ENCODE results near the gene ZNF76. TPM values are rescaled to one million over a fixed set of nuclear protein-coding genes. Genes with fewer than 3 reads are reported as not detected.

Gene ZNF76
- total RNA-seq, 4 donors from 2014 or later, result 18.9 to 56.1 (median 41.1) TPM

DNA sequence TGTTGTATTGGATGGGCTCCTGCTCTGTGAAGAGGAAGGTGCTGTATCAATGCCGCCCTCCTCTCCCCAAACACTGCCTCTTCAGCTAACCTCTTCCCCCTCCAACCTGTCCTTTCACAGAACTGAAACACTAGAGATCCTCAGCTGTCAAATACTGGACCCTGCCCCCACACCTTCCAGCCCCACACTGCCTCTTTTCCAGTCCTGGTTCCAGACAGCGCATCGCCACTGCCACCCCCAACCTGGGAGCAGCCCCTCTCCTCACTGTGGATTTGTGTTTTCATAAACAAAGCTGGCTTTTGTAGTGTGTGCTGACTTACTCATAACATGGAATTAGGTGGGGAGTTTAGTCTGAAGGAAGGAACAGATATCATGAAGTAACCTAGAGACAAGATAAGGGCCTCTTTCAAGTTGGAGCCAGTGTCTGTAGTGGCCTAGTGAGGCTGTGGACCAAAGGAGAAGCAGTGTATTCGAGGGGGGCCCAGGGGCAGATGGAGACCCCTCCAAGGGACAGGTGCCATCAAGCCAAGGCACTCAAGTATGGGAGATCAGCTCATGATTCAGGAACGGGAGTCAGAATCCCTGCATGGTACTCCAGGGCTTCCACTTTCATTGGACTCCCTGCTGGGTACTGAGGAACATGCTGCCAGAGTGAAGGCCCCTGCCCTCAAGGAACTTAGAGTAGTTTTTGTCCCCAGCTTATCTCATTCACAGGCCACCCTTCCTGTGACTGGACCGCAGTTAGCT is 43.7 kb upstream of the ZNF76 start:
- intact Hi-C loops (cut with DNase I; ENCODE audit: low total_unique reads), result no loop called here
- Histone ChIP-seq H3K9me3 (no peaks in the 10 kb centered on the region), H3K4me3 (no peak overlapping the region), H3K27ac (no peak overlapping the region), H3K36me3 (no peaks in the 10 kb centered on the region), H3K27me3 (no peaks in the 10 kb centered on the region), H3K4me1 (peaks cover 0 to 11% of the 10 kb centered on the region in 2 donors)
- DNase-seq, result no peak
- TF ChIP-seq, protein P1, sequence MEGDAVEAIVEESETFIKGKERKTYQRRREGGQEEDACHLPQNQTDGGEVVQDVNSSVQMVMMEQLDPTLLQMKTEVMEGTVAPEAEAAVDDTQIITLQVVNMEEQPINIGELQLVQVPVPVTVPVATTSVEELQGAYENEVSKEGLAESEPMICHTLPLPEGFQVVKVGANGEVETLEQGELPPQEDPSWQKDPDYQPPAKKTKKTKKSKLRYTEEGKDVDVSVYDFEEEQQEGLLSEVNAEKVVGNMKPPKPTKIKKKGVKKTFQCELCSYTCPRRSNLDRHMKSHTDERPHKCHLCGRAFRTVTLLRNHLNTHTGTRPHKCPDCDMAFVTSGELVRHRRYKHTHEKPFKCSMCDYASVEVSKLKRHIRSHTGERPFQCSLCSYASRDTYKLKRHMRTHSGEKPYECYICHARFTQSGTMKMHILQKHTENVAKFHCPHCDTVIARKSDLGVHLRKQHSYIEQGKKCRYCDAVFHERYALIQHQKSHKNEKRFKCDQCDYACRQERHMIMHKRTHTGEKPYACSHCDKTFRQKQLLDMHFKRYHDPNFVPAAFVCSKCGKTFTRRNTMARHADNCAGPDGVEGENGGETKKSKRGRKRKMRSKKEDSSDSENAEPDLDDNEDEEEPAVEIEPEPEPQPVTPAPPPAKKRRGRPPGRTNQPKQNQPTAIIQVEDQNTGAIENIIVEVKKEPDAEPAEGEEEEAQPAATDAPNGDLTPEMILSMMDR (IDR thresholded peaks at IDR 0.05), result no peak
- no peak for TF ChIP-seq POLR2A (IDR thresholded peaks at IDR 0.05)

DNA sequence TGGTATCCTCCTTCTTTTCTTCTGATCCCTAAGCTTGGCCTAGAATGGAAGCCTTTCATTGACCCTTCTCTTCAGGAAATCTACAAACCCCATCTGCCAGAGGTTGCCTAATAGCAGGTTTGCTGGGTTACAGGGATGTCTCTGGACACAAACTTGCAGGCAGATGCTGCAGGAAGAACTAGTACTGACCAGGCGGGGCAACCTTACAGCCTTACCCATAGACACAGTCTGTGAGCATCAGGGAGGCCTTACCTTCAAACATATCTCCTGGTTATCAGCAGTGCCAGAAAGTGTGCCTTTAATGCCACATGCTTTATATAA is 43.2 kb upstream of the ZNF76 start:
- Histone ChIP-seq H3K4me3 (no peak overlapping the region), H3K36me3 (no peaks in the 10 kb centered on the region), H3K27me3 (no peaks in the 10 kb centered on the region), H3K4me1 (peaks cover 0 to 11% of the 10 kb centered on the region in 2 donors), H3K27ac (no peak overlapping the region), H3K9me3 (no peaks in the 10 kb centered on the region)
- TF ChIP-seq, protein P1 (IDR thresholded peaks at IDR 0.05), result no peak
- no peak for TF ChIP-seq POLR2A (IDR thresholded peaks at IDR 0.05)
- no peak for DNase-seq
- intact Hi-C loops (cut with DNase I; ENCODE audit: low total_unique reads), result no loop called here

DNA sequence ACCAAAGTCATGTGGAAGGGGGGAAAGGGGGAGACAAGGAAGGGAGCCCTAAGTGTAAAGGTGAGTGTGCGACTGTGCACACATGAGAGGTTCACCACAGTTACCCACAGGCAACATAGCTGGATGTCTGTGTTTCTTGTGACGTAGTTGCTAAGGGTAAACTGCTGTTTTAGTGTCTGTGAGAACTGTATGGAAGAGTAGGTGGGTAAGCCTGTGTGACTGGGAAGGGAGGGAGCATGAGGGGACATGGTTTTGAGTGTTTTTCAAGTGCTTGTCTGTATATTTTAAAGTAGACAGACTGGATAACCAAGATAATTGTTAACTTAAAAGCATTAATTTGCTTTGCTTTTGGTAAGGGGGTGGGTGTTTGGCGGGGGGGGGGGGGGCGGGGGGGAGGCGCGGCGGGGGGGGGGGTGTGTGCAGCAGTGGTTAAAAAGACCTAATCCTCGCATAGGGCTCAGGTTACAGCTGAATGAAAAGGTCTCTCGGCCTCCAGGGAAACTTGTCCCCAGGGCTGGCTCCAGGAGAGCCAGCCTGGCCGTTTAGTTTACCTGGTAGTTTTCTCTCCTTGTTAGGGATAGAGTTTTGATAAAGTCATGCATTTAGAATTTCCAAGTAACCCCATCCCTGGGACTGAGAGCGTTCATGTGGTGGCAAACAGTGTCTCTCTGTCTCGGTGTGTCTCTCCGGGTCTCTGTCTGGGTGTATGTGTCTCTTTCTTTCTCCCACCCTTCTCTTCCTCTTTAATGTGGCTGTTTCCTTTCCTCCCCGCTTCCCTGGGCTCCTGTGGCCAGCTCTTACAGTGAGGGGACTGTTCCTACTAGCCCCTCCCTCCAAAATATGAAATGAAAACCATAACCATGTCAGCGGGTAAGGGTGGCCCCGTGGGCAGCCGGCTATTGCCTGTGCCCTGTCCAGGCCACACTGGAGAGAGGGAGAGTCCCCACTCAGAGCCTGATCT is 42.4 kb upstream of the ZNF76 start:
- Histone ChIP-seq H3K27me3 (no peaks in the 10 kb centered on the region), H3K4me1 (peaks cover 0 to 11% of the 10 kb centered on the region in 2 donors), H3K4me3 (no peak overlapping the region), H3K9me3 (no peaks in the 10 kb centered on the region), H3K27ac (no peak overlapping the region), H3K36me3 (no peaks in the 10 kb centered on the region)
- intact Hi-C loops (cut with DNase I; ENCODE audit: low total_unique reads), result no loop called here
- no peak for DNase-seq
- no peak for TF ChIP-seq POLR2A (IDR thresholded peaks at IDR 0.05)
- TF ChIP-seq, protein P1 (IDR thresholded peaks at IDR 0.05), result no peak

DNA sequence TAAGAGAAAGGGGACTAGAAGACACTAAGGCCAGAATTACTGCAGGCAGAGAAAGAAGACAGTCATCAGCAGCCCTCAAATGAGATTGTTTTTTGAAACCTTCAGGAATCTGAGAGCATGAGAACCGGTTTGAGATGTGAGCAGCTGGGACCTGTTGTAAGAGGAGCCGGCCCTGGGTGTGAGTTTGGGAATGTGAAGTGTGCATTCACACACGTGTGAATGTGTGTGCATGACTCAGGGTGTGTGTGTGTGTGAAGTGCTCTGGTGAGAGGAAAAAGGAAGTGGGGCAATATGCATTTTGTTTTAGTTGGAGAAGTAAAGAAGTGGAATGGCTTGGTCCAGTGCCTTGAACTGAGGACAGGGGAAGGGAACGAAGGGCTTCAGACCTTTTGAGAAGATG is 41.5 kb upstream of the ZNF76 start:
- peaks cover 0 to 11% of the 10 kb centered on the region in 2 donors for H3K4me1 ChIP-seq
- H3K4me3 ChIP-seq, result no peak overlapping the region
- H3K27ac ChIP-seq, result no peak overlapping the region
- no peak for DNase-seq
- no peaks in the 10 kb centered on the region for H3K9me3 ChIP-seq
- intact Hi-C loops (cut with DNase I; ENCODE audit: low total_unique reads), result no loop called here
- no peaks in the 10 kb centered on the region for H3K27me3 ChIP-seq
- H3K36me3 ChIP-seq, result no peaks in the 10 kb centered on the region
- TF ChIP-seq, protein P1 (IDR thresholded peaks at IDR 0.05), result no peak

DNA sequence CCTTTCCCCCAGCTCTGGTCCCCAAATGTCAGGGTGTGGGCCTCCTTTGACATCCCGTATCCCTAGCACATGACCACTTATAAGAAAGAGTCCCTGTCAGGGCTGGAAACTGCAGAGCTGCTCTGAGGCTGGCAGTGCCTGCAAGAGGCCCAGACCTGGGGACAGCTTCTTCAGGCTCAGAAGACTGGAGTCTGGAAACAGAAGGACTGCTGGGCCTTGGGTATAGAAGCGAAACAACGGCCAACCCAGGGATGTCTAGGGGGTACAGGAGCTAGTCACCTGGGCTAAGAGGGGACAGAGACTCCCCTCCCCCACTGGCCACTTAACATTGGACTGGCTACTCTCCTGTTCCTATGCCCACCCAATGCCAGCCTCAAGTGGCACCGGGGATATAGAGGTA is 41.1 kb upstream of the ZNF76 start:
- H3K27me3 ChIP-seq, result no peaks in the 10 kb centered on the region
- H3K4me1 ChIP-seq, result peaks cover 0 to 7% of the 10 kb centered on the region in 2 donors
- H3K36me3 ChIP-seq, result no peaks in the 10 kb centered on the region
- TF ChIP-seq, protein P1 (IDR thresholded peaks at IDR 0.05), result no peak
- TF ChIP-seq POLR2A (IDR thresholded peaks at IDR 0.05), result no peak
- no peaks in the 10 kb centered on the region for H3K9me3 ChIP-seq
- H3K4me3 ChIP-seq, result no peak overlapping the region
- intact Hi-C loops (cut with DNase I; ENCODE audit: low total_unique reads), result no loop called here
- DNase-seq, result no peak
- no peak overlapping the region for H3K27ac ChIP-seq
